Neutrophil (primary cell): ENCODE measurements around the gene CD300LF.

ENCODE experiments used
- H3K27ac ChIP-seq: fragments of 200-600 bp; sonication (generic); 2 replicates; pipeline ENCODE4 v1.5.1; 2016; ENCODE audit warnings: mild to moderate bottlenecking, moderate library complexity
- H3K27me3 ChIP-seq: fragments of 200-600 bp; sonication (generic); 2 replicates; pipeline ENCODE4 v1.6.0; 2016; ENCODE audit warnings: mild to moderate bottlenecking
- H3K36me3 ChIP-seq: fragments of 200-600 bp; sonication (generic); 2 replicates; pipeline ENCODE4 v1.5.1; 2017
- H3K4me1 ChIP-seq, 2 experiments: fragments of 200-600 bp in 1 of 2; sonication (generic) in 1 of 2; 1 replicate in 1 of 2; 2 replicates in 1 of 2; pipeline versions ENCODE4 v1.5.1 to v1.6.1; 2013 to 2016; ENCODE audit warnings: low read depth in 1 of 2, low read length in 1 of 2, mild to moderate bottlenecking in 1 of 2, moderate library complexity in 1 of 2; ENCODE audit not compliant: control insufficient read depth in 1 of 2, insufficient read depth in 1 of 2
- H3K4me3 ChIP-seq, 2 experiments: fragments of 200-600 bp in 1 of 2; sonication (generic) in 1 of 2; 1 replicate in 1 of 2; 2 replicates in 1 of 2; pipeline ENCODE4 v1.5.1; 2013 to 2016; ENCODE audit warnings: low read depth in 1 of 2, low read length in 1 of 2, mild to moderate bottlenecking in 1 of 2, moderate library complexity in 1 of 2
- H3K9me3 ChIP-seq: fragments of 200-600 bp; sonication (generic); 2 replicates; pipeline ENCODE4 v1.5.1; 2016
- TF ChIP-seq, protein P1 (sequence below): fragments of 200-600 bp; sonication (generic); IDR thresholded peaks from 2 replicates; pipeline ENCODE4 v1.5.1; 2016; ENCODE audit warnings: antibody characterized with exemption

Gene CD300LF

GRCh38 chr17:74697515-74697914 is 15.2 kb downstream of the CD300LF start:
- H3K27me3 ChIP-seq: no peaks in the 10 kb centered on the region
- H3K36me3 ChIP-seq: peaks cover 88% of the 10 kb centered on the region
- no peaks in the 10 kb centered on the region for H3K4me1 ChIP-seq
- H3K9me3 ChIP-seq: no peaks in the 10 kb centered on the region
- no peak overlapping the region for H3K27ac ChIP-seq
- H3K4me3 ChIP-seq: no peak overlapping the region
- TF ChIP-seq, protein P1, sequence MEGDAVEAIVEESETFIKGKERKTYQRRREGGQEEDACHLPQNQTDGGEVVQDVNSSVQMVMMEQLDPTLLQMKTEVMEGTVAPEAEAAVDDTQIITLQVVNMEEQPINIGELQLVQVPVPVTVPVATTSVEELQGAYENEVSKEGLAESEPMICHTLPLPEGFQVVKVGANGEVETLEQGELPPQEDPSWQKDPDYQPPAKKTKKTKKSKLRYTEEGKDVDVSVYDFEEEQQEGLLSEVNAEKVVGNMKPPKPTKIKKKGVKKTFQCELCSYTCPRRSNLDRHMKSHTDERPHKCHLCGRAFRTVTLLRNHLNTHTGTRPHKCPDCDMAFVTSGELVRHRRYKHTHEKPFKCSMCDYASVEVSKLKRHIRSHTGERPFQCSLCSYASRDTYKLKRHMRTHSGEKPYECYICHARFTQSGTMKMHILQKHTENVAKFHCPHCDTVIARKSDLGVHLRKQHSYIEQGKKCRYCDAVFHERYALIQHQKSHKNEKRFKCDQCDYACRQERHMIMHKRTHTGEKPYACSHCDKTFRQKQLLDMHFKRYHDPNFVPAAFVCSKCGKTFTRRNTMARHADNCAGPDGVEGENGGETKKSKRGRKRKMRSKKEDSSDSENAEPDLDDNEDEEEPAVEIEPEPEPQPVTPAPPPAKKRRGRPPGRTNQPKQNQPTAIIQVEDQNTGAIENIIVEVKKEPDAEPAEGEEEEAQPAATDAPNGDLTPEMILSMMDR: no peak

DNA sequence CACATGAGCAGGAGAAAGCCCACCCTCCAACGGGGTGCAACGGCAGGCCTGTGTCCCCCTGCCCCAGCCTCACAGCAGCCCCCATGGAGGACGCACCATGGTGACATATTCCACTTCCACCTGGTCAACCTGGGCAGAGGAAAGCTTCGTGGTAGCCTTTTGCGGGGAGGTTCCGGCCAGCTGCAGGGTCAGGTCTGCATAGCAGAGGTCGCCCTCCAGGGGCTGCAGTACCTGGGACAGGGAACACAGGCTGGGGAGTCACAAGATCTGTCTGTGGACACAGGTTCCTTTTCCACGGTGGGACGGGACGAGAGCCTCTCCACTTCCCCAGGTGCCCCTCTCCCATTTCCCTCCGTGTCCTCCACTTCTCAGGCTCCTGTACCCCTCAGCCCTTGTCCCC is 17.1 kb downstream of the CD300LF start:
- no peak overlapping the region for H3K27ac ChIP-seq
- H3K4me1 ChIP-seq: peaks cover 11% of the 10 kb centered on the region in 2 experiments
- TF ChIP-seq, protein P1: no peak
- H3K27me3 ChIP-seq: no peaks in the 10 kb centered on the region
- peaks cover 73% of the 10 kb centered on the region for H3K36me3 ChIP-seq
- H3K4me3 ChIP-seq: no peak overlapping the region
- no peaks in the 10 kb centered on the region for H3K9me3 ChIP-seq

- peaks cover 58% of the 10 kb centered on the region for H3K36me3 ChIP-seq
- peaks cover 26 to 27% of the 10 kb centered on the region in 2 experiments for H3K4me1 ChIP-seq
- H3K27me3 ChIP-seq: no peaks in the 10 kb centered on the region
- TF ChIP-seq, protein P1: no peak
- H3K9me3 ChIP-seq: no peaks in the 10 kb centered on the region
- no peak overlapping the region for H3K4me3 ChIP-seq
- H3K27ac ChIP-seq: no peak overlapping the region
Measured at GRCh38 chr17:74694081-74694480, 18.6 kb downstream of the CD300LF start.

- TF ChIP-seq, protein P1: no peak
- H3K27ac ChIP-seq: peak overlapping the region; percentile 89
- peaks cover 51% of the 10 kb centered on the region in 2 experiments for H3K4me1 ChIP-seq
Measured at GRCh38 chr17:74691151-74691550, 21.6 kb downstream of the CD300LF start.

DNA sequence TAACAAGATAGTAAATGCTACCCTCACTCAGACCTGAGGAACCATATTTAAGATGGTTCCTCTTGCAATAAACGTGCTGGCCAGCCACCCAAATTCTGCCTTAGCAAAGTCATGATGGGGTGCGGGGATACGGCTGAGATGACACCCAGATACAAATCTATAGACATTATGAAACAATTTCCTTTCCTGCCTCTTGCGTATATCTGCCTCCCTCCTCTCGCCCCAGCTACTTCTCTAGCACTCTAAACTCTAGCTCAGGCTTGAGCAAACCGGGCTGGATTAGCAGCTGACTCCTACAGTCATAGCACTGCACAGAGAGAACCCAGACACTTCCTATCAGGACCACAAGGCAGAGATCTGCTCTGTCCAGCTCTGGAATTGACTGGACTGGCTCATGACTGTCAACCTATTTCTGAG is 22.3 kb downstream of the CD300LF start:
- Histone ChIP-seq H3K9me3 (no peaks in the 10 kb centered on the region), H3K27me3 (no peaks in the 10 kb centered on the region)

More at GRCh38 chr17:74691151-74691550, 21.6 kb downstream of the CD300LF start:
- Histone ChIP-seq H3K36me3 (peaks cover 31% of the 10 kb centered on the region), H3K27me3 (no peaks in the 10 kb centered on the region), H3K4me3 (peak overlapping the region in 1 of 2 experiments; percentile 36), H3K9me3 (no peaks in the 10 kb centered on the region)

More for the DNA sequence above, 22.3 kb downstream of the CD300LF start:
- peak overlapping the region; percentile 28 to 36 for H3K4me3 ChIP-seq
- peaks cover 51% of the 10 kb centered on the region in 2 experiments for H3K4me1 ChIP-seq
- H3K27ac ChIP-seq: peak overlapping the region; percentile 89
- H3K36me3 ChIP-seq: peaks cover 23% of the 10 kb centered on the region
- TF ChIP-seq, protein P1: no peak
